ENCODE data around the gene KDM2B.
"Not testable (repeated sequence)": the region's sequence is repeated elsewhere in the genome, so short reads cannot be mapped to it uniquely, and the experiment has no call there.

The KDM2B gene

DNA sequence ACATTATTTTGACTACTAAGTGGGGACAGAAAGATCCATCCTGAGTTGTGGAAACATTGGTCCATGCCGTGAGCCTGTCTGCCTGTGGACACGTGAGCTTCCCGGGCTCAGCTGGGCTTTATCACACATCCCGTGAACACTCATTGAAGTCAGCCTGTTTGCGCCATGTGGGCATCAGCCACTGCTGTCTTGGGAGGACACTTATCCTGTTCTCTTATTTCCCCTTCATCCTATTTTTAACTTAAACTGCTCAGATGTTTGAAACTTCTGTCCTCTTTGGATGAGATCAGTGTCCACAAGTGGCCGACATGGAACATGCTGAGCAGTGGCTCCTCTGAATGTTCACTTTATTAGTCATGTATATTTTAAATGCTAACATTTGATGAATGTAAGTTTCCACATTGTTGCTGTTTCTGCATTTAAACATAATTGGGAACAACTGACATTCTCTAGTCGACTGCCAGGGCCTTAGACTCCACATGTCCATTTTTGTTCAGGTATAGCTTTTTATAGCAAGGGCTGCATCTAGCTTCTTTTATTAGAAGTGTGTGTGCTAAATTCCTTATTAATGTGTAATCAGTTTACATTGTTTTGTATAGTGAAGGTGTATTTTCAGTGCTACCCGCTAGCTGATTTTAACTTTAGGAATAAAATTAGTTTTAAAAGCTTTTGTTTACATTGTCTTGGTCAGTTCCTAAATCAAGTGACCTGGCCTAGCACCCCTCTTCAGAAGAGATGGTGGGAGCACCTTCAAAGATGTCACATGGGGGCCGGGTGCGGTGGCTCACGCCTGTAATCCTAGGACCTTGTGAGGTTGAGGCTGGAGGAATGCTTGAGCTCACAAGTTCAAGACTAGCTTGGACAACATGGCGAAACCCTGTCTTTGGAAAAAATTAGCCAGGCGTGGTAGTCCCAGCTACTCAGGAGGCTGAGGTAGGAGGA lies 156.9 kb downstream of the KDM2B start:
- DNase-seq: no peak

DNA sequence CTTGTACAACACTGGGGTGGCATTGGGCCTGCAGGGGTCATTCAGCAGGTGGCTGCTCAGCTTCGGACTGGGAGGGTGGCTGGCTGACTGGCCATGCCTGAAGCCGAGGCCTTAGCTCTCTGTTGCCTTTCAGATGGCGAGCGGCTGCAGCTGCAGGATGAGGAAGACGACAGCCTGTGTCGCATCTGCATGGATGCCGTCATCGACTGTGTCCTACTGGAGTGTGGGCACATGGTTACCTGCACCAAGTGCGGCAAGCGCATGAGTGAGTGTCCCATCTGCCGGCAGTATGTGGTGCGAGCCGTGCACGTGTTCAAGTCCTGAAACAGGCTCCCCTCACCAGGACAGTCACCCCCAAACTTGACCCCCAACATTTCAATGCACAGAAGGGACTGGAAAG lies 157.6 kb downstream of the KDM2B start:
- no peak for DNase-seq

DNA sequence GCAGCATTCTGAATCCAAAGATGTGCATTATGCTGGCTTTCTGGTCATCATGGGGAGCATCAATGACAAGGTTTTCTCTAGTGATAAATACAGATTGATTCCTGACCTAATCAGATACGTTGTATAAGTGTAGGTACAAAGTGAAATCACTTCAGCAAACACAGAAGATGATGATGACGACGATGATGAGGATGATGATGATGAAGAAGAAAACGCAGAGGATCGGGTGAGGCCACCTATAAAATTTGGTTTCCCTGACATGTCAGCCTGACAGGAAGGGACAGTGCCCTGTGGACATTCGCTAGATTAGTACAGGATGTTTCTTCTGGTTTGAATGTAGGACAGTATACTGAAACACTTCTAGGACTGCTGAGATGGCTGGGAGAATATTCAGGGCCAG lies 160.7 kb downstream of the KDM2B start:
- no peak for DNase-seq

DNA sequence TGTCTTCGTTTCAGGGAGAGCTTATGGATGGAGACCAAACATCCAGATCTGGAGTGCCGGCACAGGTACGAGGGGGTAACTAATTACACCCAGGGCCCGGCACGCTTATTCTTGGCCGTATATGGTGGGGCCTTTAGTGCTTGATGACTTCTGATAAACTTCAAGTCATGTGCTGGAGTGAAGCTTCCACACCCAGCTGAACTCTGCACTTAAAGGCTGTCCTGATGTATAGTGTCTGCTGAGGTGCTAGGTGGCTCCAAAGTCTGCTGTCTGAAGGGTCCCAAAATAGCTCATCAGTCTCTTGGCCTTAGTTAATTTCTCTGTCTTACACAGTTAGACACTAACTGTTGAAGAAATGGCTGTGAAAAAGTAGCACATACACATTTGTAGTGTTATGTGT lies 163.0 kb downstream of the KDM2B start:
- DNase-seq: no peak

DNA sequence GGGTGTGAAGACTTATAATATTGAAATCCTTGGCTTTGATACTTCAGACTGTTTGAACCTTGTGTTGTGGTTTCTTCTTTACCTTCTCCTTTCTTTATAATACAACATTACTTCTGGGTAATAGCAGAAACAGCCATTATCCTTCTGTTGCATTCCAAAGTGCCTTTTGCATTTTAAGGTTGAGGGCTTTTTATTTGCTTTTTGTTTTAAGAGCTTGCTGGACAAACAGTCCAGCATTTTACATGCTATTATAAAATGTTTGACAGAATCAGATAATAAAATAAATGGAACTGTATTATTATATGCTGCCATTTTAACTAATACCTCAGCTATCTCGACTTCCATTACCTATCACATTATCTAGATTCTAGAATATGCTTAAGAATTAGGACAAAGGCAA lies 166.9 kb downstream of the KDM2B start:
- no peak for DNase-seq

DNA sequence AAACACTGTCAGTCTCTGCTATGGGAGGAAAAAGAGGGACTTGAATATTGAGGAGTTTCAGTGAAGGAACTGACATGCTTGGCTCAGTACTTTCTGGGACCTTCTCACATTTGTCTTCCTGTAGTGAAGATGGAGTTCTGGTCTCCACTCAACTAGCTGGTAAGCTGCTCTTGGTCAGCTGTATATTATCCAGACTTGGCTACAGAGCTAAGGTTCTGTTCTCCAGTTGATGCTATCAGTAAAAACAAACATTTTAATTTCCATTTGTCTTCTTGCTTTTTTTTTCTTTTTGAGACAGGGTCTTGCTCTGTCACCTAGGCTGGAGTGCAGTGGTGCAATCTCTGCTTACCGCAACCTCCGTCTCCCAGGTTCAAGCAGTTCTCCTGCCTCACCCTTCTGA lies 175.6 kb downstream of the KDM2B start:
- no peak for DNase-seq

DNA sequence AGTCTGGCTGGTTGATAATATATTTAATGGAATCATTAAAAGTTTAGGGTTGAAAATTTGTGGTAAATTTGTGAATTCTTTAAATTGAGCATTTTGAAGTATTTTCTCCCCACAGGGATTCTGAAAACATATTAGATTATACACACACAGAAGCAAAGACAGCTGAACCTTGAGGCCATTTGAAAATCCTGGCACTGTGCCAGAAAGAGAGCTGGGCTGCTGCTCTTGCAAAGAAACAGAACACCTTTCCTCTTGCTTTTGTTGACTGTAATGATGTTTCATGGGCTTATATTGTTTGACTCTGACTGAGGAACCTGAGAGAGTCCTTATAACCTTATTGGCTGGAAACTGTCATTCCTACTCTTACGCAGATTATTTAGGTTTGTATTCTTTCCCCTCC lies 176.1 kb downstream of the KDM2B start:
- DNase-seq: peak in 1 of 2 donors; percentile 14

DNA sequence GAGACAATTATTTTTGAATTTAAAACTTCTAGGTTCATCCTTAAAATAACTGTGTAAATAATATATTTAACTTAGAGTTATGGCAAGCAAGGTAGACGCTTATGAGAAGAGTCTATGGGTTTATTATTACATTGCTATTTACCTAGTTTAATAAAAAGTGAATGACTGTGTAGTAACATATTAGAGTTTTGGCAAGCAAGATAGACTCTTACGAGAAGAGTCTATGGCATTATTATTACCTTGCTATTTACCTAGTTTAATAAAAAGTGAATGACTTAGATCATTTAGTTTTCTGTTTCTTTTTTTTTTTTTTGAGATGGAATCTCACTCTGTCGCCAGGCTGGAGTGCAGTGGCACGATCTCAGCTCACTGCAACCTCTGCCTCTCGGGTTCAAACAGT lies 177.1 kb downstream of the KDM2B start:
- no peak for DNase-seq

DNA sequence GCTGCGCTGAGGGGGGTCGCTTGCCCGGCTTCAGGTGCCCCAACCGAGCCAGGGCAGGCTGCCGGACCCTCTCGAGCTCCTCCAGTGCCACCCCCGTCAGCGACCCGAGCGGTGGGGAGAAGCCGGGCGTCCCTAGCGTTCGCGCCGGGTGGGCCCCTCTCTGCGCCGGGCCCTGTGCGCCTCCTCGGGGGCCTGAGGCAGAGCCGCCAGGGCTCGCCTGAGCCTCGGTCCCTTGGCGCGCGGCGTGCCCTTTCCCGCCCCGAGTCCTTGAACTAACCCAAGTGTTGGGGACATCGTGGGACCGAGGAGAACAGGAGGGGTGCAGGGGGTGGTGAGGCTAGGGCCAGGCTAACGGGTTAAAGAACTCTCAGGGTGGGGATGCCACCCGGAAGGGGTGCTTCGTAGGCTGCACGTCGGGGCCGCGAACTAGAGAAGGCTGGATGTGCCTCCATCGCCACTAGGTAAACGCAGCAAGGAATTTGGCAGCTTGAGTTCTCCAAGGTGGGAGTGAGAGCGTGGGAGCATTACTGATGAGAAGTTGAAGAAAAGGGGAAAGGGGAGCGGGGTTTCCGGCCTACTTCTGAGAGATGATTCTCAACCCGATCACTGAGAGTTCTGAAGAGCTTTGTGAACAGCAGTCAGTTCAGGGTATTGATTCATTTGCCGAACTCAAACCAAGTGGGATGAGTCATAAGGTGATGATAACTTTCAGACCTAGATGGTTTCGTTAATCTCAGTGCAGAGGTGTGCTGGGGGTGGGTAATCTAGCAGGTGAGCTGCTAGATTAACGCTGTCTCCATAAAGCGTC lies 180.3 kb downstream of the KDM2B start:
- DNase-seq: peak; percentile 45 to 58

DNA sequence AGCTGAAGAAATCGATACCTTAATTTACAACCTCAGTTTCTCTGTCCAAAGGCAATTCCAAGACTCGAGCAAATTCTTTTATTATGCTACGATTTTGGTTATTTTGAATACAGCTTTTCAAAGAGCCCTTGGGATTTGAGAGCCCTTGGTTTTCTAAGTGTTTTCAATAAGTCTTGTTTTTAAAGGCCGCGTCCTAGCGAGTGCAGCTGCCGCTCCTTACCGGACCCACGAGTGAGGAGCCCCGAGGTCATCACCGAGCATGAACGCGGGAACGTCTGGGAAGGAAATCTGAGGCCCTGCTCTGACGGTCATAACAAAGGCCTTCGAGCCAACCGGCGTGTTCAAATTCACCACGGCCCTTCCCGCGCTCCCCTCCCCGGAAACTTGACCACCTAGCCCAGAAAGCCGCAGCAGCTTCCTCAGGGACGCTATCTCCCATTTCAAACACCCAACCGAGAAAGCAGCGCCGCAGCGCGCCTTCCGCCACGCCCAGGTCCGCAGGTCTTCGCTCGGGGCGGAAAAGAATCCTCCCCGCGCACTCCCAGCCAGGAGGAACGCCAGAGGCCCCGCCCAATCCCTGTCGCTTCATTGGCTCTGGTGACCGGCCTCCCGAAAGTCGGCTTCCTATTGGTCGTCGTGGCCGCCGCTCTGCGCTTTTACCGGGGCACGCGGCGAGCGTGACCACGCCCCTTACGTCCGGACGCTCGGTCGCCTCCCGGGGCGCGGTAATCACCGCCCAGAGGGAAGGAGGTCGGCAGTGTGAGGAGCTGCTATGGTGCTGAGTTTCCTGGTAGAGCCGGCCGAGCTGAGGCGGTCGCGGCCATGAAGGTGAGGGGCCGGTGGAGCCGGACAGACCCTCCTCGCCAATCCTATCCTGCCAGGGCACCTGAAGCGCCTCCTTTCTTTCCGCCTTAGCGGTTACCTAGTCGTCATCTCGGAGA lies 181.2 kb downstream of the KDM2B start, which contains the start of gene RNF34:
Gene RNF34, plus strand, starts transcription at position 728 of the 941 bp plus-strand sequence. Its CDS starts 95 bp downstream, at position 823.
- DNase-seq: peak; percentile 98

DNA sequence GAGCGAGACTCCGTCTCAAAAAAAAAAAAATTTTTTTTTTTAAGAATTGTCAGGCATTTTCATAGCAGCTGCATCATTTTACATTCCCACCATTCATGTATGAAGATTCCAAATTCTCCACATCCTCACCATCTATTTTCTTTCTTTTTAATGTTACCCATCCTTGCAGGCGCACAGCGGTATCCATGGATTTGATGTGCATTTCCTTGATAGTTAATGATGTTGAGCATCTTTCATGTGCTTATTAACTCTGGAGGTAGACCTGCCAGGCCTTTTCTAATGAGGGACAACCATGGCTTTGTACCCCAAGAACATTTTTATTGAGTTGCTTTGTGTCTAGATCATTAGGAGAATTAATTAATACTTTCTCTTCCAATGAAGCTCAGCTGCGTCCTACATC lies 182.5 kb downstream of the KDM2B start:
- DNase-seq: no peak

DNA sequence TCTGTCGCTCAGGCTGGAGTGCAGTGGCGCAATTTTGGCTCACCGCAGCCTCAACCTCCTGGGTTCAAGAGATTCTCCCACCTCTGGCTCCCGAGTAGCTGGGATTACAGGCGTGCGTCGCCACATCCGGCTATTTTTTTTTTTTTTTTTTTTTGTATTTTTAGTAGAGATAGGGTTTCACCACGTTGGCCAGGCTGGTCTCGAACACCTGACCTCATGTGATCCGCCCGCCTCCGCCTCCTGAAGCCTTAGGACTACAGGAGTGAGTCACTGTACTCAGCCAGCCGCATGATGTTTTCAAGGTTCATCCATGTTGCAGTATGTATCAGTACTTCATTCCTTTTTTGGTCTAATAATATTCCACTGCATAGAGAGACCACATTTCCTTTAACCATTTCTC lies 183.3 kb downstream of the KDM2B start:
- no peak for DNase-seq

DNA sequence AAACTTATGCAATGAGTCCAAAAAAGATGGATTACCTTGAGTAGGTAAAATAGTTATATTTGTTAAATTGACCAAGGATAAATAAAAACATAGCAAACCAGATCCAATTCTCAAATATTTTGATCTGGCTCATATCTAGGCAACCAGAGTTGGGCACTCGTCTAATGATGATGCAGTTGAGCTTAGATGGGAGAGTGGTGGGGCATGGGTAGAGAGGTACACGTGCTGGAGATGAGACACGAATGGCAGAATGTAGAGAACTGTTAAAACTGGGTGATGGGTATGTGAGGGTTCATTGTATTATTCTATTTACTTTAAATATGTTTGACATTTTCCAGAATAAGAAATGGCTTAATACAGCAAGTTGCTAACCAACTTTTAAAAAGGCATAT lies 188.5 kb downstream of the KDM2B start:
- no peak for DNase-seq

DNA sequence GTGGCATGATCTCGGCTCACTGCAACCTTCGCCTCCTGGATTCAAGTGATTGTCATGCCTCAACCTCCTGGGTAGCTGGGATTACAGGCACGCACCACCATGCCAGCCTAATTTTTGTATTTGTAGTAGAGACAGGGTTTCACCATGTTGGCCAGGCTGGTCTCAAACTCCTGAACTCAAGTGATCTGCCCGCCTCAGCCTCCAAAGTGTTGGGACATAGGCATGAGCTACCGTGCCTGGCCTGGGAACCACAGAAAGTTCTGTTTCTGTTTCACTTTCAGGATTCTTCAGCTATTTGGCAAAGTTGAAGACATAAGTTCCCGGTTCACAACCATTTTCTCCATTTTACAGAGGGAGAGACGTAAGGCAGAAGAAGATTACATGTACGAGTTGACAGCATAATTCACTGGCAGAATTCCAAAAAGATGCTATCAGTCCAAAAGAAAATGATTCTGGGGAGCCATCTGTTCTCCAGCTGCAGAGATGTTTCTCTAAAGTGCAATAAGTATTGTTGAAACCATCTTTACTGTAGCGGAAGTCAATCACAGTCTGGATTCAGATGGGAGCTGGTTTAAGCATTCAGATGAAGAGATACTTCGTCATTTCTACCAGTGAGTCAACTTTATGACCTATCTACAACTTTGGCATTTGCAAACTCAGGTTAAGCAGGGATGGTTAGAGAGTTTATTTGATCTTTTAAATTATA lies 189.1 kb downstream of the KDM2B start:
- peak; percentile 30 to 41 for DNase-seq

DNA sequence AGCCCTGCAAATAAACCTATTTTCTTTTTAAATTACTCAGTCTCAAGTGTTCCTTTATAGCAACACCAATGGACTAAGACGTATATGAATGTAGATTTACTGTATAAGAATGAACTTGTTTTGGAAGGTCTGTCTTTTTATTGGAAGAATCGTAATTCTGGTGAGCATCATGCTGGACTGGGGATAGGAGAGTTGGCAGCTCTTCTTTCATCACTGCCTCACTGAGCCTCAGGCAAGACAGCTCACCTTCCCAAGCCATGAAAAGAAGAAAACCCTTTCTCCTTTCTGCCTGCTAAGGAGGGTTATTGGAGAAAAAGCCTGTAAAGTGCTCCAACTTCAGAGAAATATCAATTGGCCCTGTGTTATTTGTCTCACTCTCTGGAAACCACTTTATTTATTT lies 190.0 kb downstream of the KDM2B start:
- no peak for DNase-seq

DNA sequence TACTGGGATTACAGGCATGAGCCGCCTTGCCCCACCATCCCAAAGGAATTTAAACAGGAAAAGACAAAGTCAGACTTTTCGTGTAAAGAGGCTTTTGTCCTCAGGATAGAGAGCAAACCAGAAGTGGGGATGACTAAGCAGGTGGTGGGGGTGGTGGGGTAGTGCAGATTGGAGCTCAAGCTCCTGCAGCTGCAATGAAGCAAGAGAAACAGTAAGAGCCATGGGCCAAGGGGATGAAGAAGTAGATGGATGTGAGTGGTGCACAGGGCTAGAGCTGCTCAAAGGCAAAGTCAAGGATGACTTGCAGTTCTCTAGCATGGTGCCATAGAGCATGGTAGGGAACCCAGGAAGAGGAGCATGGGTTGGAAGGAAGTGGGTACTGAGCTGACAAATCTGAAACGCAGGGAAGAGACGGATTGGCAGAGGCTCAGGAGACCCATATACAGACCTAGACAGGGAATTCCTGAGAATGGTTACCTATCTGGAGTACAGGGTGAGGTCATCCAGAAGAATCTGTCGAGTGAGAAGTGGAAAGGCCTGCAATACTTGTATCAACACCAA lies 192.3 kb downstream of the KDM2B start:
- no peak for DNase-seq

DNA sequence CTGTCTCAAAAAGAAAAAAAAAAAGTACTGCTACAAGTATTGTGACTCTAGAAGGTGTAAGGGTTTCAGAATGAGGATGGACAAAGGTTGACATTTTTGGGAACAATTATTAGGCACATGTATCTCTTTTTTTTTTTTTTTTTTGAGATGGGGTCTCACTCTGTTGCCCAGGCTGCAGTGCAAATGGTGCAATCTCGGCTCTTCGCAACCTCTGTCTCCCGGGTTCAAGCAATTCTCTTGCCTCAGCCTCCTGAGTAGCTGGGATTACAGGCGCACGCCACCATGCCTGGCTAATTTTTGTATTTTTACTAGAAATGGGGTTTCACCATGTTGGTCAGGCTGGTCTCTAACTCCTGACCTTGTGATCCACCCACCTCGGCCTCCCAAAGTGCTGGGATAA lies 195.9 kb downstream of the KDM2B start:
- DNase-seq: not testable (repeated sequence)

DNA sequence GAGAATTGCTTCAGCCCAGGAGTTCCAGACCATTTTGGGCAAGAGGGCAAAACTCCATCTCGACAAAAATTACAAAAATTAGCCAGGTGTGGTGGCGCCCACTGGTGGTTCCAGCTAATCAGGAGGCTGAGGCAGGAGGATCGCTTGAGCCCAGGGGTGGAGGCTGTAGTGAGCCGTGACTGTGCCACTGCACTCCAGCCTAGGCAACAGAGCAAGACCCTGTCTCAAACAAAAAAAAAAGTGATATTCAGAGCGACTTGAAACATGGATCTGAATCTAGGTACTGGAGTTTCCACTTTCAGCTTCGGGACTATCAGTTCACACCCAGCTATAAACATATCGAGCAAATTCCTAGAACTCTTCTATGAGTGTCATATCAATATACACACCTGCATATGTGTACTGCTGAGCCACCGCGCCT lies 197.2 kb downstream of the KDM2B start:
- no peak for DNase-seq

DNA sequence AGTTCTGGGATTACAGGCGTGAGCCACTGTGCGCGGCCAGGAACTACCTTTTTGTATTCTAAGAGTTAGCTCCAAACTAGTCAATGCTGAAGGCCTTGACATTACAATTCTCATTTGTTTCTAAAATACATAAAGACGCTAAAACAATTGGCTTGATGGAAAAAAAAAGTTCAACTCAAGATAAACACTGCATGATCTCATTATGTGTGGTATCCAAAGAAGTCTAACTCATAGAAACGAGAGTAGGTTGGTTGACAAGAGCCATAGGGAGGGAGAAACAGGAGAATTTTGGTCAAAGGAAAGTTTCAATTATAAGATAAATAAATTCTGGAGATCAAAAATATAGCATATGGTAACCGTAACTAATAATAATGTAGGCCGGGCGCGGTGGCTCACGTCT lies 200.9 kb downstream of the KDM2B start:
- no peak for DNase-seq
